K562 (cell line): ENCODE data around the gene AKT1S1. TPM values are rescaled to one million over a fixed set of nuclear protein-coding genes. Genes with fewer than 3 reads are reported as not detected.

Source experiments
- BCLAF1 ChIP-seq, 2 experiments: fragments of 450-650 bp in 1 of 2; IDR thresholded peaks; 2 replicates each; pipeline ENCODE4 v1.6.1; 2011 to 2017; ENCODE audit warnings: low read depth in 2 of 2, antibody characterized with exemption in 1 of 2, borderline replicate concordance in 1 of 2, low read length in 1 of 2, mild to moderate bottlenecking in 1 of 2, mixed read lengths in 1 of 2; ENCODE audit not compliant: control insufficient read depth in 1 of 2
- BRD4 ChIP-seq: fragments of 200-600 bp; sonication (generic); IDR thresholded peaks from 2 replicates; pipeline ENCODE4 v1.6.1; 2017; ENCODE audit warnings: inconsistent platforms
- BRD9 ChIP-seq: fragments of 450-650 bp; IDR thresholded peaks from 2 replicates; pipeline ENCODE4 v1.6.1; 2018; ENCODE audit warnings: low read depth; ENCODE audit not compliant: partially characterized antibody
- CREB1 ChIP-seq, 2 experiments: sonication (generic) in 1 of 2; formaldehyde crosslinking in 1 of 2; IDR thresholded peaks; 2 replicates each; pipeline versions ENCODE4 v1.6.1 to v1.8.0; 2012 to 2022; ENCODE audit warnings: inconsistent platforms in 1 of 2, mild to moderate bottlenecking in 1 of 2, missing genetic modification reagents in 1 of 2, moderate library complexity in 1 of 2
- CUX1 ChIP-seq: fragments of 200-800 bp; sonication (Bioruptor generic); IDR thresholded peaks from 2 replicates; pipeline ENCODE4 v1.6.1; 2016; ENCODE audit warnings: missing genetic modification characterization, missing compliant biosample characterization
- FOXK2 ChIP-seq, 2 experiments: fragments of 450-650 bp; IDR thresholded peaks in 1 of 2; conservative IDR thresholded peaks in 1 of 2; 2 replicates each; pipeline ENCODE4 v1.6.1; 2016; ENCODE audit warnings: low read depth in 2 of 2, mild to moderate bottlenecking in 1 of 2
- FOXP1 ChIP-seq: sonication (generic); formaldehyde crosslinking; IDR thresholded peaks from 2 replicates; pipeline ENCODE4 v1.8.0; 2022; ENCODE audit warnings: mild to moderate bottlenecking, missing genetic modification reagents
- ILF3 ChIP-seq: fragments of 450-650 bp; IDR thresholded peaks from 2 replicates; pipeline ENCODE4 v1.6.1; 2018; ENCODE audit warnings: antibody characterized with exemption, mild to moderate bottlenecking, moderate library complexity, borderline replicate concordance
- MCM7 ChIP-seq, 2 experiments: fragments of 450-650 bp; IDR thresholded peaks; 2 replicates each; pipeline ENCODE4 v1.6.1; 2016 to 2018
- PYGO2 ChIP-seq: fragments of 450-650 bp; IDR thresholded peaks from 2 replicates; pipeline ENCODE4 v1.6.1; 2016; ENCODE audit warnings: mild to moderate bottlenecking, missing genetic modification characterization, moderate library complexity, missing compliant biosample characterization
- RAD21 ChIP-seq, 2 experiments: fragments of 250-450 bp in 1 of 2; fragments of 450-650 bp in 1 of 2; sonication (Bioruptor Pico) in 1 of 2; formaldehyde crosslinking in 1 of 2; IDR thresholded peaks in 1 of 2; conservative IDR thresholded peaks in 1 of 2; 2 replicates each; pipeline versions ENCODE4 v1.4.0 to v1.8.0; 2020 to 2022; ENCODE audit warnings: mild to moderate bottlenecking in 2 of 2, moderate library complexity in 1 of 2
- SIN3A ChIP-seq, 2 experiments: fragments of 150-350 bp in 1 of 2; IDR thresholded peaks; 2 replicates each; pipeline ENCODE4 v1.6.1; 2011 to 2016; ENCODE audit warnings: borderline replicate concordance in 2 of 2, low read depth in 2 of 2, low read length in 2 of 2, mild to moderate bottlenecking in 2 of 2, moderate library complexity in 2 of 2; ENCODE audit not compliant: control insufficient read depth in 1 of 2
- SMC3 ChIP-seq: conservative IDR thresholded peaks from 2 replicates; pipeline ENCODE4 v1.6.1; 2011; ENCODE audit warnings: low read depth, low read length, improper control_type of control experiment; ENCODE audit not compliant: insufficient read depth
- SUPT5H ChIP-seq: fragments of 450-650 bp; IDR thresholded peaks from 2 replicates; pipeline ENCODE4 v1.6.1; 2016
- TEAD1 ChIP-seq, 2 experiments: fragments of 450-650 bp in 1 of 2; sonication (generic) in 1 of 2; formaldehyde crosslinking; IDR thresholded peaks; 2 replicates each; pipeline versions ENCODE4 v1.4.0 to v1.8.0; 2020 to 2022; ENCODE audit warnings: mild to moderate bottlenecking in 2 of 2, missing genetic modification reagents in 1 of 2
- ZNF140 ChIP-seq: fragments of 250-450 bp; sonication (Bioruptor Pico); IDR thresholded peaks from 2 replicates; pipeline ENCODE4 v1.8.0; 2021; ENCODE audit warnings: moderate library complexity, mild to moderate bottlenecking, inconsistent platforms
- ZNF583 ChIP-seq: fragments of 250-450 bp; sonication (Bioruptor Pico); IDR thresholded peaks from 2 replicates; pipeline ENCODE4 v1.4.0; 2020
- ZNF79 ChIP-seq: fragments of 250-450 bp; sonication (Bioruptor Pico); IDR thresholded peaks from 2 replicates; pipeline ENCODE4 v1.4.0; 2020; ENCODE audit warnings: low read depth, mild to moderate bottlenecking, moderate library complexity
- polyA plus RNA-seq, 8 experiments: library from polyadenylated mRNA; depleted of rRNA in 4 of 8; stranded (reverse) in 5 of 8; unstranded in 3 of 8; fragments of >200 nt; fragmentation: Nextera tagmentation in 2 of 8; fragmentation: Illumina TruSeq in 1 of 8; extraction: Ambion mirVana in 2 of 8; extraction: Trizol in 1 of 8; gene quantifications; 2 replicates each; pipeline versions ENCODE4 v1.2.1 to v1.2.3, GENCODE V29; 2011 to 2014; ENCODE audit warnings: inconsistent platforms in 1 of 8, missing spikeins in 1 of 8
- total RNA-seq, 7 experiments: library from RNA; depleted of rRNA in 6 of 7; stranded (reverse); fragments of >200 nt in 6 of 7; fragmentation: Illumina TruSeq in 2 of 7; extraction: Trizol in 2 of 7; gene quantifications; 2 replicates each; pipeline versions ENCODE4 v1.2.1 to v1.2.3, GENCODE V29; 2011 to 2021; ENCODE audit warnings: low replicate concordance in 1 of 7

Gene AKT1S1
- total and polyA plus RNA-seq, 9 of the 15 experiments (the other 6 are each of a cell fraction or from before 2014, with no cell fraction given) = 1.2 to 50.3 (median 17.1) TPM

GRCh38 chr19:49850487-49851342 is 26.4 kb downstream of the AKT1S1 start, which contains the start of gene PTOV1 (continued):
- TF ChIP-seq CUX1 (CRISPR knock-in tag) (no peak), PYGO2 (tag) (no peak), ZNF583 (CRISPR knock-in tag) (no peak), CREB1 (IDR thresholded peaks at IDR 0.05) (peak; percentile 96), CREB1 (CRISPR knock-in tag; IDR thresholded peaks at IDR 0.05) (peak; percentile 97), MCM7 (IDR thresholded peaks at IDR 0.05) (no peak), SUPT5H (peak; percentile 80), ILF3 (no peak), BCLAF1 (IDR thresholded peaks at IDR 0.05; ENCODE audit: borderline replicate concordance in 1 of 2, control insufficient read depth in 1 of 2, low read depth in 2 of 2, low read length in 1 of 2) (peak in 1 of 2 experiments; percentile 80; a peak in 1 of 4 replicates), BRD9 (no peak), TEAD1 (CRISPR knock-in tag; IDR thresholded peaks at IDR 0.05) (peak; percentile 45 to 90; a peak in 2 of 4 replicates), SMC3 (peak; percentile 14; the same call in 1 of the 2 replicates), SIN3A (IDR thresholded peaks at IDR 0.05; ENCODE audit: borderline replicate concordance in 2 of 2, control insufficient read depth in 1 of 2, low read depth in 2 of 2, low read length in 2 of 2) (peak; percentile 29 to 61; a peak in 1 of 4 replicates), FOXK2 (conservative IDR thresholded peaks at IDR 0.05 in 1 of 2, IDR thresholded peaks at IDR 0.05 in 1 of 2; ENCODE audit: low read depth in 2 of 2) (peak in 1 of 2 experiments; percentile 98; a peak in 2 of 4 replicates), FOXP1 (CRISPR knock-in tag) (no peak; the same call in none of the 2 replicates), BRD4 (peak; percentile 74; the same call in 1 of the 2 replicates), RAD21 (CRISPR knock-in tag; conservative IDR thresholded peaks at IDR 0.05 in 1 of 2, IDR thresholded peaks at IDR 0.05 in 1 of 2) (no peak), ZNF79 (CRISPR knock-in tag) (no peak), ZNF140 (CRISPR knock-in tag) (no peak)
